GM19395 (cell line): Measurements from ENCODE around the gene POP7.
A peak's percentile ranks its signal among the peaks of the same experiment; 100 is the strongest.
"Not testable (repeated sequence)": the region's sequence is repeated elsewhere in the genome, so short reads cannot be mapped to it uniquely, and the experiment has no call there.

Source experiments
- ATAC-seq: cut with Tn5 transposase; IDR thresholded peaks from one replicate; pipeline ENCODE4 v1.9.1; 2021; ENCODE audit warnings: mild to moderate bottlenecking, moderate library complexity; ENCODE audit not compliant: unreplicated experiment

The POP7 gene

GRCh38 chr7:100705753-100706671 is at the start of gene POP7:
POP7 (plus strand) TSS chr7:100706121; CDS start chr7:100706831, 710 bp downstream.
- ATAC-seq = peak; percentile 90

- ATAC-seq = not testable (repeated sequence)
Measured at GRCh38 chr7:100662194-100662776, 43.6 kb upstream of the POP7 start.

DNA sequence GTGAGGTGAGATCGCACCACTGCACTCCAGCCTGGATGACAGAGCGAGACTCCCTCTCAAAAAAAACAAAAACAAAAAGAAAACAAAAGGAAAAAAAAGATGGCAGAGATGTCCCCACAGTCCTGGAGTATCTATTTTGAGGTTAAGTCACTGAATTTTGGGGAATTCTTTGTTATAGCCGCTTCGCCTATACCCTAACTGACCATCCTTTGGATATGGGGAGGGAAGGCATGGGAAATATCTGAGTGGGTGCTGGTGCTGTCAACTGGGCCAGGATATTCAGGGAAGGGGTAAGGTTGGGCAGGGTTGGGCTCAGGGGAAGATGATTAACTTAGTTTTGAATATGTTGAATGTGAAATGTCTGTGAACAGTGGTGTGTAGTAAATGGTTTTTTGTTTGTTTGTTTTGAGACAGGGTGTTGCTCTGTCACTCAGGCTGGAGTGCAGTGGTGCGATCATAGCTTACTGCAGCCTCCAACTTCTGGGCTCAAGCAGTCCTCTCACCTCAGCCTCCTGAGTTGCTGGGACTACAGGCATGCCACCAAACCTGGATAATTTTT is 40.7 kb upstream of the POP7 start:
- ATAC-seq = no peak

- no peak for ATAC-seq
Measured at GRCh38 chr7:100667331-100668068, 38.4 kb upstream of the POP7 start.

DNA sequence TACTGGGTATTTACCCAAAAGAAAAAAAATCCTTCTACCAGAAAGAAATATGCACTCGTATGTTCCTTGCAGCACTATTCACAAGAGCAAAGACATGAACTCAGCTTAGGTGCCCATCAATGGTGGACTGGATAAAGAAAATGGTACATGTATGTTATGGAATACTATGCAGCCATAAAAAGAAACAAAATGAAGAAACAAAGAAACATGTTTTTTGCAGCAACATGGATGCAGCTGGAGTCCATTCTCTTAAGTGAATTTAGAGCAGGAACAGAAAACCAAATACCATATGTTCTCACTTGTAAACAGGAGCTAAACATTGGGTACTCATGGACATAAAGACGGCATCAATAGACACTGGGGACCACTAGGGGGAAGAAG is 37.9 kb upstream of the POP7 start:
- no peak for ATAC-seq

- not testable (repeated sequence) for ATAC-seq
Measured at GRCh38 chr7:100669106-100669505, 36.8 kb upstream of the POP7 start.

- no peak for ATAC-seq
Measured at GRCh38 chr7:100670074-100670473, 35.8 kb upstream of the POP7 start.

DNA sequence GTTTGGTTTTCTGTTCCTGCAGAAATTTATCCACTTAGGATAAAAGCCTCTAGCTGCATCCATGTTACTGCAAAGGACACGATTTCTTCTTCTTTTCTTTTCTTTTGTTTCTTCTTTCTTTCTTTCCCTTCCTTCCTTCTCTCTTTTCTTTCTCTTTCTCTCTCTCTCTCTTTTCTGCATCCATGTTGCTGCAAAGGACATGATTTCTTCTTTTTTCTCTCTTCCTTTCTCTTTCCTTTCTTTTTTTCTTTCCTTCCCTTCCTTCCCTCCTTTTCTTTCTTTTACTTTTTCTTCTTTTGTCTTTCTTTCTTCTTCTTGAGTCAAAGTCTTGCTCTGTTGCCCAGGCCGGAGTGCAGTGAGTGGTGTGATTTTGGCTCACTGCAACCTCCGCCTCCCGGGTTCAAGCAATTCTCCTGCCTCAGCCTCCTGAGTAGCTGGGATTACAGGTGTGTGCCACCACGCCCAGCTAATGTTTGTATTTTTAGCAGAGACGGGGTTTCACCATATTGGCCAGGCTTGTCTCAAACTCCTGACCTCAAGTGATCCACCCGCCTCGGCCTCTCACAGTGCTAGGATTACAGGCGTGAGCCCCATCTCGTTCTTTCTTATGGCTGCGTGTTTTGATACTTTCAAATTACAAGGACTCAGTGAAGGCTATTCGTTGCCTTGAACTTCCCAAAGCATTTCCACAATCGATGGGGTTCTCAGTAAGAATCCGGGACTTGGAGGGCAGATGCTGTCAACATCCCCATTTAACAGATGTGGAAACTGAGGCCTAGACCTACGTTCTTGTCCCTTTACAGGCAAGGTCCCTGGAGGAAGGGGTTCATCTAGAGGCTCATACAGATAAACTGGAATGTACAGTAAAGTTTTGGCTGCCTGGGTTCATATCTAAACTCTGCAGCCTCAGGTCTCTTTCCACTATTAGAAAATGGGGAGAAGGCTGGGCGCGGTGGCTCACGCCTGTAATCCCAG is 34.3 kb upstream of the POP7 start:
- no peak for ATAC-seq

DNA sequence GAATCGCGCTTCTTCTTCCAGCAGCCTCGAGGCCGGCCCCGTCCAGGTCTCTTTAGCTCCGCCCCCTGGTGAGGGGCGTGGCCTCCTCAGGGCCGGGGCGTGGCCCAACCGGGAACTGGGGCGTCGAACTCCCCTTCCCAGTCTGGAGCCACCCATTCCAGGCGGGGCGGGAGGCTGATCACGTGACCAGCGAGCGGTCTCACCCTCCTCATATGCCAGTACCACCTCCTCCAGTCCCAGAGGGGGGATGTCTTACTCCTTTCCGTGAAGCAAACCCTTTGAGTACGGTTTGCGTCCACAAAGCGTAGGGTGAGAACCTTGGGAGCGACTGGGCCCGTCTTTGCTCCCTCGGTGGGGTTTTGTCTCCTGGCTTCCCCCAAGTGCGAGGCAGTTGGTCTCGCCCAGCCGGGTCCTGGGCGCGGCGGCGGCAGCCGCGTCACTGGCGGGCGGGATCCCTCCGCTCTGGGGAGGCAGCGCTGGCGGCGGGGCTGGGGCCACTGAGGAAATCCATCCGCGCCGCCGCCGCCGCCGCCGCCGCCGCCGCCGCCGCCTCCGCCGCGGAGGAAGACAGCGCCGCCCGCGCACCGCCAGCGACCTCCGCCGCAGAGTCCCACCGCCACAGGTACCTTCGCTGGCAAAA is 32.5 kb upstream of the POP7 start, which contains the start of gene GNB2:
Gene GNB2, plus strand, starts transcription at position 439 of the 640 bp plus-strand sequence. CDS start 2,526 bp downstream, outside the sequence.
- ATAC-seq = peak; percentile 58

- no peak for ATAC-seq
Measured at GRCh38 chr7:100673942-100674410, 31.9 kb upstream of the POP7 start.

DNA sequence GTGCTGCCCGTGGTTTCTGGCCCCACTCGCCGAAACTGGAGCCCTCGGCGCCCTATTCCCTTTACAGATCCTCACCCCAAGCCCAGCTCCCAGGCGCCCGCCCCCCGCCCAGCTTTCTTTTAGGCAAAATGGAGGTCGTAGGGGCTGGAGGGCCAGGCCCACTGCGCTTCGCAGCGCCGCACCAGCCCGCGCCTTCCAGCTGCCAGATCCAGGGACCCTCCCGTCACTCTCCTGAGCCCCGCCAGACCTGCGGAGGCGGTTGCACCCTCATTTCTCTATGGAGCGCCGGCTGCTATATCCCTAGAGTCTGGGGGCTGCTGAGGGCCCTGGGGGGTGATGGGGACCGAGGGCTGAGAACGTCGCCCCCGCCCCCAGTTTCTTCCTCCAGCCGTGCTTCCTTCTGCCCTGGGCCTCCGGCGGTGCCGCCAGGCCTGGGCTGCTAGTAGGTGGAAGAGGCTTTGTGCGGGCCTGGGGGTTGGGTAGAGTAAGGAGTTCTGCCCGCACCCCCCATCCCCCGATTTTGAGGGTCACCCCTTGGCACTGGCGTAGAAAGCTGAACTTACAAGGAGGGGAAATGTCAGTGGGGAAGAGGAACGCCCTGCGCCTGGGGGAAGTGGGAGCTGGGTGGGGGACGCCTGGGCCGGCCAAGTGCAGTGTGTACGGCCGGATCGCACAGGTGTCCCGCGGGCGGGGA is 31.4 kb upstream of the POP7 start:
- no peak for ATAC-seq

DNA sequence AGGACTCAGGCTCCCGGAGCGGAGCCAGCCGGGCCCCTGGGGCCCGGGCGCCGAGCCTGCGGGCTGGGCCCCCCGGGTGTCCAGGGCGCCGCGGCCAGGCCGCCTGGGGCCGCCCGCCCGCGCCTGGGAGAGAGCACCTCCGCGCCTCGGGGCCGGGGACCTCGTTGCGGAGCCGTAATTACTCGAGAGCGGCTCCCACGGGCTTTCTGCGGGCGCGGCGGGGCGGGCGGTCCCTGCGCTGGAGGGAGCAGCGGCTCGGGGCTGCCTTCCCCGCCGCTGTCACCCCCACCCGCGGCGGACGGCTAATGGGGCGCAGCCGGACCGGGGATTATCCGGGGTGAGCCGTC is 30.8 kb upstream of the POP7 start:
- ATAC-seq = no peak

DNA sequence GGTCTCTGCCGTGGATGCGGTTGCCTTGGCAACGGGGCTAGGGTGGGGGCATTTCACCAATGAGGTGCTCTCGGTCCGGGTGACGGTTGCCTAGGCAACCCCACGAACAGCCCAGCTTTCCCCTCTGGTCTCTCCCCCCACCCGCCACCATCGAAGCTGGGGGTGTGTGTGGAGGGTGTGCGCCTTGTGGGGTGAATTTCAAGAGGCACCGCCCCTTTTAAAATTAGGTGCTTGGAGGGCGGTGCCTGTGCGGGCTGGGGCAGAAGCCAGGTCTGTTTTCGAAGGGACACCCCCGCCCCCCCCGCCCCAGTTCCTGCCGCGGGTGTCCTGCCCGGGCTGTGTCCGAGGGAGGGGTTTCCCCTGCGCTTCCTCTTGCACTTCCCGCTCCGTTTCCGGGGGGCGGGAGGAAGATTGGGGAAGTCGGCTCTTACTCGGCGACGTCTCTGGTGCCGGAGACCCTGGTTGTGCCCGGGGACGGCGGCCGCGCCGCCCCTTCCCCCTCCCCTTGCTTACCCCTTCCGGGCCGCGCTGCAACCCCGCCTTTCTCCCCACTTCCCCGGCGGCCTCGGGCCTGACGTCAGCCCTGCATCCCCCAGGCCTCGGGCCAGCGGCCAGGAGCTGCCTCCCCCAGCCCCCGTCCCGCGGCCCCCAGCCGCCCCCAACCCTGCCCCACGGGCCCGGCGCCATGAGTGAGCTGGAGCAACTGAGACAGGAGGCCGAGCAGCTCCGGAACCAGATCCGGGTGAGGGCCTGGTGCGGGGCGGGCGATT is 30.2 kb upstream of the POP7 start:
- peak; percentile 44 for ATAC-seq

- ATAC-seq = no peak
Measured at GRCh38 chr7:100676501-100677306, 29.2 kb upstream of the POP7 start.

DNA sequence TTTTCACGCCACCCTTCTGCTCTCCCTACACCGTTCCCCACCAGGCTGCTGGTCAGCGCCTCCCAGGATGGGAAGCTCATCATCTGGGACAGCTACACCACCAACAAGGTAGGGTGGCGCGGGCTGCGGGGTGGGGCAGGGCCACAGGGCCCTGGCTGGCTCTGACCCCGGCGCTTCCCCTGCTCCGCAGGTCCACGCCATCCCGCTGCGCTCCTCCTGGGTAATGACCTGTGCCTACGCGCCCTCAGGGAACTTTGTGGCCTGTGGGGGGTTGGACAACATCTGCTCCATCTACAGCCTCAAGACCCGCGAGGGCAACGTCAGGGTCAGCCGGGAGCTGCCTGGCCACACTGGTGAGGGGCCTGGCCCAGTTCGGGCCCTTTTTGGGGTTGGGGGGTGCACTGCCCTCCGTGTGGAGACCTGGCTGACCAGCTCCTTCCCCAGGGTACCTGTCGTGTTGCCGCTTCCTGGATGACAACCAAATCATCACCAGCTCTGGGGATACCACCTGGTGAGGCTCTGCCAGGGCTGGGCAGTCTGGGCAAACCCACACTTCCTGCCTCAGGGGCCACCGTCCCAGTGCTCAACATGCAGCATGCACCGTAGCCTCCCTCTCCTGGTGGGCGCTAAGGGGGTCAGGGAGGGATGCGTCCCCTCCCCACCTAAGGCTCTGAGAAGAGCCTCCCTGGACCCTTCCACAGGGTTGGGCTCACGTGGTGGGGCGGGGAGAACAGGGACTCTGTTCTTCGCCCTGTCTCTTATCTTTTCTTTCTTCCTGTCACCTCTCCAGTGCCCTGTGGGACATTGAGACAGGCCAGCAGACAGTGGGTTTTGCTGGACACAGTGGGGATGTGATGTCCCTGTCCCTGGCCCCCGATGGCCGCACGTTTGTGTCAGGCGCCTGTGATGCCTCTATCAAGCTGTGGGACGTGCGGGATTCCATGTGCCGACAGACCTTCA is 28.3 kb upstream of the POP7 start:
- no peak for ATAC-seq

GRCh38 chr7:100678291-100678984 is 27.5 kb upstream of the POP7 start:
- ATAC-seq = no peak
